GM12878 (cell line): ENCODE data around the gene RUNDC3A. TPM values are rescaled to one million over a fixed set of nuclear protein-coding genes. Genes with fewer than 3 reads are reported as not detected.

Experiments used
- ATAC-seq: fragments of 200-7000 bp; cut with Tn5 transposase; 3 replicates; pipeline ENCODE4 v1.9.1; 2020; ENCODE audit warnings: mild to moderate bottlenecking, moderate library complexity
- BruUV-seq: library from RNA; stranded (reverse); fragments of 400-500 nt; replicated peaks from 2 replicates; lab custom pipeline; 2021; lab: Mats Ljungman, UMichigan
- CTCF ChIA-PET: fragments of 300-600 bp; sonication (Branson Sonifier 250); formaldehyde crosslinking; extraction: SDS; loops from one replicate; lab custom pipeline; 2021; ENCODE audit warnings: inconsistent platforms; lab: Yijun Ruan, JAX
- POLR2A ChIA-PET: fragments of 350-600 bp; formaldehyde crosslinking; extraction: SDS; loops from one replicate; lab custom pipeline; 2021; ENCODE audit warnings: inconsistent platforms; lab: Charles Lee
- RAD21 ChIA-PET: fragments of 300-600 bp; sonication (Branson Sonifier 250); formaldehyde crosslinking; loops from one replicate; lab custom pipeline; 2023; ENCODE audit warnings: antibody characterized with exemption; ENCODE audit not compliant: unreplicated experiment; lab: Charles Lee
- SMC1A ChIA-PET: fragments of 300-600 bp; sonication (Branson Sonifier 250); formaldehyde crosslinking; loops from one replicate; lab custom pipeline; 2023; ENCODE audit not compliant: unreplicated experiment, uncharacterized antibody; lab: Charles Lee
- DNase-seq: peaks from one replicate; pipeline ENCODE4 v3.0.0-alpha.2; 2011; ENCODE audit warnings: low read depth, low spot score
- FAIRE-seq: peaks from 3 replicates; lab custom pipeline; 2011; peaks lifted over from hg19 to GRCh38; lab: Jason Lieb, UNC
- H2AFZ ChIP-seq: 2 replicates; pipeline ENCODE4 v1.6.0; 2011; ENCODE audit warnings: low read depth, low read length, control low read depth; ENCODE audit not compliant: control insufficient read depth
- H3K27ac ChIP-seq: 2 replicates; pipeline ENCODE4 v1.5.1; 2011; ENCODE audit warnings: control low read depth; ENCODE audit not compliant: control insufficient read depth, insufficient read depth
- H3K27me3 ChIP-seq, 2 experiments: replicated peaks in 1 of 2; 2 replicates each; pipeline versions ENCODE4 v1.6.0 to v1.6.1; 2011; ENCODE audit warnings: low read length in 1 of 2; ENCODE audit not compliant: control insufficient read depth in 2 of 2, insufficient read depth in 2 of 2
- H3K36me3 ChIP-seq, 2 experiments: 2 replicates each; pipeline ENCODE4 v1.5.1; 2011; ENCODE audit warnings: low read length in 1 of 2; ENCODE audit not compliant: control insufficient read depth in 2 of 2, insufficient read depth in 2 of 2
- H3K4me1 ChIP-seq: 2 replicates; pipeline ENCODE4 v1.6.1; 2011; ENCODE audit warnings: mild to moderate bottlenecking, low read length, moderate library complexity, mixed read lengths; ENCODE audit not compliant: control insufficient read depth, insufficient read depth
- H3K4me2 ChIP-seq: 2 replicates; pipeline ENCODE4 v1.6.0; 2011; ENCODE audit warnings: control low read depth; ENCODE audit not compliant: control insufficient read depth, insufficient read depth
- H3K4me3 ChIP-seq: fragments of 200-600 bp; sonication (generic); 2 replicates; pipeline ENCODE4 v1.5.1; 2016
- H3K79me2 ChIP-seq: 2 replicates; pipeline ENCODE4 v1.6.0; 2011; ENCODE audit warnings: low read length; ENCODE audit not compliant: control insufficient read depth, insufficient read depth
- H3K9ac ChIP-seq: 2 replicates; pipeline ENCODE4 v1.8.0; 2011; ENCODE audit warnings: low read length, control low read depth, mixed read lengths; ENCODE audit not compliant: control insufficient read depth, insufficient read depth
- H3K9me3 ChIP-seq: replicated peaks from 3 replicates; pipeline ENCODE4 v1.5.1; 2011; ENCODE audit warnings: mild to moderate bottlenecking, low read length; ENCODE audit not compliant: control insufficient read depth, insufficient read depth
- H4K20me1 ChIP-seq: 2 replicates; pipeline ENCODE4 v1.6.0; 2011; ENCODE audit not compliant: control insufficient read depth, insufficient read depth
- ASH2L ChIP-seq: fragments of 300-600, 200-600 bp; sonication (generic); IDR thresholded peaks from 2 replicates; pipeline ENCODE4 v1.6.1; 2017; ENCODE audit warnings: low read depth, mild to moderate bottlenecking, borderline replicate concordance
- GABPA ChIP-seq: IDR thresholded peaks from 2 replicates; pipeline ENCODE4 v1.6.1; 2014; ENCODE audit warnings: antibody characterized with exemption, low read depth, mild to moderate bottlenecking, inconsistent platforms
- HDAC6 ChIP-seq: fragments of 200-600 bp; sonication (generic); IDR thresholded peaks from one replicate; pipeline ENCODE4 v1.8.0; 2017; ENCODE audit warnings: antibody characterized with exemption; ENCODE audit not compliant: unreplicated experiment
- IRF4 ChIP-seq: IDR thresholded peaks from 2 replicates; pipeline ENCODE4 v1.6.1; 2011; ENCODE audit warnings: low read depth, low read length
- PAX5 ChIP-seq: IDR thresholded peaks from 2 replicates; pipeline ENCODE4 v1.6.1; 2011; ENCODE audit warnings: low read depth, low read length, borderline replicate concordance
- RUNX3 ChIP-seq: IDR thresholded peaks from 2 replicates; pipeline ENCODE4 v1.6.1; 2012; ENCODE audit warnings: low read length, inconsistent platforms
- SP1 ChIP-seq: IDR thresholded peaks from one replicate; pipeline ENCODE4 v1.6.1; 2011; ENCODE audit warnings: low read depth, low read length
- SUZ12 ChIP-seq: fragments of 200-600 bp; sonication (generic); IDR thresholded peaks from one replicate; pipeline ENCODE4 v1.6.1; 2018; ENCODE audit warnings: antibody characterized with exemption, mild to moderate bottlenecking; ENCODE audit not compliant: unreplicated experiment
- TCF3 ChIP-seq: IDR thresholded peaks from 2 replicates; pipeline ENCODE4 v1.6.1; 2012; ENCODE audit warnings: low read depth, mild to moderate bottlenecking, low read length, borderline replicate concordance; ENCODE audit not compliant: insufficient read depth
- ZNF622 ChIP-seq: fragments of 450-650 bp; IDR thresholded peaks from 2 replicates; pipeline ENCODE4 v1.6.1; 2017; ENCODE audit warnings: mild to moderate bottlenecking, inconsistent platforms
- ZZZ3 ChIP-seq: IDR thresholded peaks from 2 replicates; pipeline ENCODE4 v1.6.1; 2011; ENCODE audit warnings: low read depth; ENCODE audit not compliant: control insufficient read depth, insufficient read length
- WGBS: methylation state at CpG from one replicate; pipeline ENCODE4 v1.1.6; 2016; ENCODE audit warnings: low lambda C conversion rate; ENCODE audit not compliant: insufficient replicate concordance, insufficient coverage; ENCODE audit errors: missing lambda C conversion rate; 5-methylcytosine and 5-hydroxymethylcytosine counted together
- in situ Hi-C: fragments of 300-500 bp; cut with MboI; formaldehyde crosslinking; loops from 9 replicates; pipeline ENCODE4 v1.14.3; 2018; ENCODE audit warnings: mixed read lengths
- intact Hi-C: fragments of 100-400 bp; cut with micrococcal nuclease; formaldehyde crosslinking; loops from one replicate; pipeline ENCODE4 v1.14.2; 2022; ENCODE audit not compliant: unreplicated experiment
- polyA plus RNA-seq, 11 experiments: library from polyadenylated mRNA; depleted of rRNA in 4 of 11; unstranded in 6 of 11; stranded (reverse) in 5 of 11; fragments of >200 nt; fragmentation: Nextera tagmentation in 4 of 11; fragmentation: Illumina TruSeq in 1 of 11; extraction: Ambion mirVana in 4 of 11; extraction: Trizol in 1 of 11; gene quantifications; 1 replicate in 1 of 11; 2 replicates in 10 of 11; pipeline versions ENCODE4 v1.2.1 to v1.2.3, GENCODE V29; 2011 to 2016; ENCODE audit warnings: inconsistent platforms in 2 of 11, missing spikeins in 2 of 11, low read depth in 1 of 11
- total RNA-seq, 4 experiments: library from RNA; depleted of rRNA in 3 of 4; stranded (reverse); fragments of >200 nt in 3 of 4; fragmentation: Illumina TruSeq in 1 of 4; extraction: Trizol in 1 of 4; gene quantifications; 2 replicates each; pipeline versions ENCODE4 v1.2.1 to v1.2.3, GENCODE V29; 2013 to 2021
- TF ChIP-seq, protein P1 (sequence below): fragments of 450-650 bp; IDR thresholded peaks from 2 replicates; pipeline ENCODE4 v1.6.1; 2014; ENCODE audit warnings: mild to moderate bottlenecking
- TF ChIP-seq, protein P2 (sequence below): fragments of 450-650 bp; IDR thresholded peaks from 2 replicates; pipeline ENCODE4 v1.6.1; 2016; ENCODE audit warnings: mild to moderate bottlenecking

Gene RUNDC3A
- total and polyA plus RNA-seq, 10 of the 15 experiments (the other 5 are each of a cell fraction or from before 2014, with no cell fraction given), result 0.07 to 0.17 TPM; not detected in 8

DNA sequence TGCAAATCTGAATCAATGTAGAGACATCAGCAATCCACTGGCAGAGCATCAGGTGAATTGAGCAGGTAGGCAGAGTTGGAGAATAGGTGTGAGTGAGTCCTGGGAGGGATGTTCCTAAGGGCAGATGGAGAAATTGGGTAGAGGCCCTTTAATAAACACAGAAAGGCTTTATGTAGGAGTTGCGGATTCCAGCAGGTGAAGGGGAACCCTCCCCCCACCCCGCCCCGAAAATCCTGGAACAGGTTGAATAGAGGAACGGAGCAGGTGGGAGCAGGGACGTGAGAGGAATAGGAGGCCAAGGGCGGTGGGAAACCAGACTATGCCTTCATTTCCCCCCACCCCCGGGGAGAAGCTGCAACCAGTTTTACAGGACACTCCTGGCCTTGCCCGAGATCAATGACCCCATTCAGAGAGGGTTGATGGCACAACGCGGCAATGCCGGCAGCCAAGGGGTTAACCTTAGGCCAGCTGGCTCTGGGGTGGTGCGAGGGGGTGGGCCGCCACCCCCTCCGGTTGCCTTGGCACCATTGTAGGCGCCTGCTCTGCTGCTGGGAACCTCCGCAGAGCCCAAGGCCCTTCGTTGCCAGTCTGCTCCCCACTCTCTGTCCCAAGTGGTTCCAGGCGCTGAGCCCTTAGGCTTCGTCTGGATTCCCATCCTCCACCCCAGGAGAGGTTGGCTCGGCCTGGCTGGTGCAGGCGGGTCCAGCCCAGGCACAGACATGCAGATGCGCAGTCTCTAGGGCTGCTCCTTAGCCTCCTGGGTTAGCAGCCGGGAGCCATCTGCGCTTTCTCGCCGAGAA lies 814 bp upstream of the RUNDC3A start:
- H3K4me1 ChIP-seq, result peaks cover 2% of the 10 kb centered on the region; the same call in 1 of the 2 replicates
- no peaks in the 10 kb centered on the region for H4K20me1 ChIP-seq
- no peaks in the 10 kb centered on the region for H3K36me3 ChIP-seq
- ChIA-PET CTCF (interaction anchor here (1.0 kb wide), 1 partner anchor 104 kb away, joined by 3 read pairs; no protein-coding TSS in a partner anchor), SMC1A (no interaction called here), RAD21 (interaction anchor here (1.0 kb wide), 1 partner anchor 8 kb away, joined by 3 read pairs; no protein-coding TSS in a partner anchor), POLR2A (interaction anchor here (0.6 kb wide), 1 partner anchor 181 kb away, joined by 3 read pairs; no protein-coding TSS in a partner anchor)
- H3K27me3 ChIP-seq, result peaks cover 6 to 10% of the 10 kb centered on the region in 2 experiments
- in situ Hi-C loops (no loop called here), intact Hi-C loops (no loop called here)
- peak; percentile 10; the same call in 1 of the 3 replicates for ATAC-seq
- no peak for DNase-seq
- WGBS, result 12% methylated on average over 26 of the region's 26 CpGs
- H3K27ac ChIP-seq, result no peak overlapping the region
- FAIRE-seq, result no peak
- BruUV-seq, result no TSS peak
- H2AFZ ChIP-seq, result no peak overlapping the region
- H3K9ac ChIP-seq, result no peak overlapping the region
- H3K9me3 ChIP-seq, result no peaks in the 10 kb centered on the region
- no peak overlapping the region for H3K4me3 ChIP-seq
- H3K79me2 ChIP-seq, result no peaks in the 10 kb centered on the region
- H3K4me2 ChIP-seq, result no peak overlapping the region
- TF ChIP-seq SUZ12, result no peak
- TF ChIP-seq GABPA, result no peak

DNA sequence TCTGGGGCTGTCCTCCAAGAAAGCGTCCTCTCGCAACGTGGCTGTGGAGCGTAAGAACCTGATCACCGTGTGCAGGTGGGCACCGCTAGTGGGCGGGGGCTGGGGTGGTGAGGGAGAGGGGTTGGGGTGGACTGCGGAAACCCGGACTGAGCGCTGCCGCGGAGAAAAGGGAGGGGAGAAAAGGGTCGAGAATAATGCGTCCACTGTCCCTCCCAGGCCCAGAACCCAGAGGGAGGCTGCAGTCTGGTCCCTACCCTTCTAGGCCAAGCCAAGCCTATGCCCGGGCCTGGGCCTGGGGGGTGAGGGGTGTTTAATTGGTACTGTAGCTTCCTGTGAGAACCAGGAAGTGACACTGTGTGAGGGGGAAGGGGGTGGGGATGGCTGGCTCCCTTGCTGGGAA lies 464 bp downstream of the RUNDC3A start:
- ChIA-PET CTCF (interaction anchor here (1.0 kb wide), 1 partner anchor 105 kb away, joined by 3 read pairs; no protein-coding TSS in a partner anchor), SMC1A (no interaction called here), POLR2A (no interaction called here), RAD21 (interaction anchor here (1.0 kb wide), 1 partner anchor 9 kb away, joined by 3 read pairs; no protein-coding TSS in a partner anchor)
- no peaks in the 10 kb centered on the region for H3K9me3 ChIP-seq
- in situ Hi-C loops (no loop called here), intact Hi-C loops (no loop called here)
- no peaks in the 10 kb centered on the region for H4K20me1 ChIP-seq
- peaks cover 6 to 10% of the 10 kb centered on the region in 2 experiments for H3K27me3 ChIP-seq
- no peaks in the 10 kb centered on the region for H3K79me2 ChIP-seq
- DNase-seq (no peak), FAIRE-seq (no peak), ATAC-seq (peak; percentile 7; the same call in 2 of the 3 replicates)
- H3K4me3 ChIP-seq, result no peak overlapping the region
- no peaks in the 10 kb centered on the region for H3K36me3 ChIP-seq
- no peak overlapping the region for H2AFZ ChIP-seq
- no peak overlapping the region for H3K9ac ChIP-seq
- BruUV-seq, result no TSS peak
- no peaks in the 10 kb centered on the region; the same call in 1 of the 2 replicates for H3K4me1 ChIP-seq
- no peak overlapping the region for H3K27ac ChIP-seq
- 4% methylated on average over 12 of the region's 15 CpGs for WGBS
- no peak overlapping the region for H3K4me2 ChIP-seq
- TF ChIP-seq TCF3, result no peak
- TF ChIP-seq SP1, result no peak
- no peak for TF ChIP-seq IRF4
- TF ChIP-seq ZZZ3, result no peak
- no peak for TF ChIP-seq ZNF622
- TF ChIP-seq ASH2L, result no peak
- TF ChIP-seq, protein P1, sequence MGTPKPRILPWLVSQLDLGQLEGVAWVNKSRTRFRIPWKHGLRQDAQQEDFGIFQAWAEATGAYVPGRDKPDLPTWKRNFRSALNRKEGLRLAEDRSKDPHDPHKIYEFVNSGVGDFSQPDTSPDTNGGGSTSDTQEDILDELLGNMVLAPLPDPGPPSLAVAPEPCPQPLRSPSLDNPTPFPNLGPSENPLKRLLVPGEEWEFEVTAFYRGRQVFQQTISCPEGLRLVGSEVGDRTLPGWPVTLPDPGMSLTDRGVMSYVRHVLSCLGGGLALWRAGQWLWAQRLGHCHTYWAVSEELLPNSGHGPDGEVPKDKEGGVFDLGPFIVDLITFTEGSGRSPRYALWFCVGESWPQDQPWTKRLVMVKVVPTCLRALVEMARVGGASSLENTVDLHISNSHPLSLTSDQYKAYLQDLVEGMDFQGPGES, result no peak
- TF ChIP-seq, protein P2, sequence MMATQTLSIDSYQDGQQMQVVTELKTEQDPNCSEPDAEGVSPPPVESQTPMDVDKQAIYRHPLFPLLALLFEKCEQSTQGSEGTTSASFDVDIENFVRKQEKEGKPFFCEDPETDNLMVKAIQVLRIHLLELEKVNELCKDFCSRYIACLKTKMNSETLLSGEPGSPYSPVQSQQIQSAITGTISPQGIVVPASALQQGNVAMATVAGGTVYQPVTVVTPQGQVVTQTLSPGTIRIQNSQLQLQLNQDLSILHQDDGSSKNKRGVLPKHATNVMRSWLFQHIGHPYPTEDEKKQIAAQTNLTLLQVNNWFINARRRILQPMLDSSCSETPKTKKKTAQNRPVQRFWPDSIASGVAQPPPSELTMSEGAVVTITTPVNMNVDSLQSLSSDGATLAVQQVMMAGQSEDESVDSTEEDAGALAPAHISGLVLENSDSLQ, result no peak
- TF ChIP-seq PAX5, result no peak
- no peak for TF ChIP-seq HDAC6
- no peak for TF ChIP-seq RUNX3
